ENCODE results near the gene NAA60.
"Not testable (repeated sequence)": the region's sequence is repeated elsewhere in the genome, so short reads cannot be mapped to it uniquely, and the experiment has no call there.

The NAA60 gene

DNA sequence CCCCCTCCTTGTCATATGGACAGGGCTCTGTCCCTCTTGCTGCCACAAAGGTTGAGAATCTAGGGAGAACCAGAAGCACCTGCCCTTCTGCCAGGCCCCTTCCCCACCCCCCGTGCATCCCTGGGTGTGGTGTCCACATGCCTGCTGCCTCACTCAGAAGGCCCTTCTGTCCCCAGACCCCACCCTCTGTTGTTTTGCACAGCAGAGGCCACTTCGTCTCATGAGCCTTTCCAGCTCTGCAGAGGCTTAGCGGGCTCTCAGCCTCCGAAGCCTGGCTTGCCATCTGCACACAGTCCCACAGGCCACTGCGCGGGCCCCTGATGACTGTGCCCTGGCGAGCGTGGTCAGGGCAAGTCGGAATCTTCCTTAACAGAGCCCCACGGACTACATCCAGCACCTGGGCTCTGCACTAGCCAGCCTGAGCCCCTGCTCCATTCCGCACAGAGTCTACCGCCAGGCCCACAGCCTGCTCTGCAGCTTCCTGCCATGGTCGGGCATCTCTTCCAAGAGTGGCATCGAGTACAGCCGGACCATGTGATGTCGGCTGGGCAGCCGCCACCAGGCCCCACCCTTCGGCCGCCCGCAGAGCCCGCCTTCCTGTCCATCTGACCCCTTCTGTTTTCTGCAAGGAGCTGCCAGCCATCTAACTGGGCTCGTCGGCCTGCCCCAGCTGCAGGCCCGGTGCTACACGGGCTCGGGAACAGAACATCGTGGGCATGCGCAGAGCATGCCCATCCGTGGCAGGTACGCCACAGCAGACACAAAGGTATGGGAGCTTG lies 41.0 kb downstream of the NAA60 start:
- DNase-seq: no peak

GRCh38 chr16:3485097-3485745 lies 41.7 kb downstream of the NAA60 start:
- DNase-seq: no peak

DNA sequence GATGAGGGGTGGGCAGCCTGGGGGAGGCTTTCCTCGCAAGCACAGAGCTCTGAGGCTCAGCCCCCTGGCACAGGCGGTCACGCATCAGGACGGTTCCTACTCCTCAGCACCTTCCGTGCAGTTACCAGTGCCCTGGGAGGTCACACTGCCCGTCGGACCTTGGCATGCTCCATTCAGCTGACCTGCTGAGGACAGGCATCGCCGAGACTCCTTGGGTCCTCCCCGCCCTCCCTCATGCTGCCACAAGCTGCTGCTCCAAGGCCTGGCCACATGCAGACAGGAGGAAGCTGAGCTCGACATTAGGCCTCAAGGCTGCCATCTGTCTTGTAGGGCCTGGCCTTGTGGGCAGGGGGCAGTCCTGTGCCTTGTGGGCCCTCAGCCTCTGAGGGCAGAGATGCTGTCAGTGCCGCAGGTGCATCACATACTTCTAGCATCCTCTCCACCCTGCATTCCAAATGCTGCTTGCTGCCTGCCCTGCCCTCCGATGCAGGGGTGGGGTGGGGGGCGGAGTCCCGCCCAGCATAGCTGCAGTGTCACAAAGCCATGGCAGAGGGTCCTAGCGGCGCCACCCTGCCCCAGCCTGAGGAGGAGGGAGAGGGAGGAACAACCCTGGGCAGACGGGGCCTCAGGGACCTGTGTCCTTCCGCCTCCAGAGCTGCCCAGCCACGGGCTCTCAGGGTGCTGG lies 42.5 kb downstream of the NAA60 start:
- DNase-seq: no peak

DNA sequence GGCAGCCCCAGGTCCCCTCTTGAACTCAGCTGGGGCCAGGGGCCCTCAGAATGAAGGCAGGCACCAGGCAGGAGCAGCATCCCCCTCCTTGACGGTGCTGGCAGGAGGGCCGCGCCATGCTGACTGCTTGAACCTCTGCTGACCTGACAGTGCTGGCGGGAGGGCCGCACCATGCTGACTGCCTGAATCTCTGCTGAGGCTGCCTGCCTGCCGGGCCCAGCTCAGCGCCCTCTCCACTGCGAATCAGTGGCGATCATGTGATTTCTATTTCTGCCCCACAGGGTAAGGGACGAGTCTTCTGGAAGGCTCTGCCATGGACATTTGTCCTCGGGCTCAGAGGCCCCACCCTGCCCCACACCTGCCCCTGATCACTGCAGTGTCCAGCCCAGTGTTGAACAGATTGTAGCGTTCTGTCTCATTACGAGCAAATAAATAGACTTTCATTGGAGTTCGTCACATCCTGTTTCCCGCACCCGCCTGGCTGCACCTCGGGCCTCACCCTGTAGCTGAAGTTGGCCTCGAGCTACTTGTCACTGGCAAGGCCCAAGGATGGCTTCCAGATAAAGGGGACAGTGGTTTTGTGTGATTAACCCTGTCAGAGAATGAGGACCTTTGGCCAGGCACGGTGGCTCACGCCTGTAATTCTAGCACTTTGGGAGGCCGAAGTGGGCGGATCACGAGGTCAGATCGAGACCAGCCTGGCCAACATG lies 43.2 kb downstream of the NAA60 start:
- DNase-seq: no peak

DNA sequence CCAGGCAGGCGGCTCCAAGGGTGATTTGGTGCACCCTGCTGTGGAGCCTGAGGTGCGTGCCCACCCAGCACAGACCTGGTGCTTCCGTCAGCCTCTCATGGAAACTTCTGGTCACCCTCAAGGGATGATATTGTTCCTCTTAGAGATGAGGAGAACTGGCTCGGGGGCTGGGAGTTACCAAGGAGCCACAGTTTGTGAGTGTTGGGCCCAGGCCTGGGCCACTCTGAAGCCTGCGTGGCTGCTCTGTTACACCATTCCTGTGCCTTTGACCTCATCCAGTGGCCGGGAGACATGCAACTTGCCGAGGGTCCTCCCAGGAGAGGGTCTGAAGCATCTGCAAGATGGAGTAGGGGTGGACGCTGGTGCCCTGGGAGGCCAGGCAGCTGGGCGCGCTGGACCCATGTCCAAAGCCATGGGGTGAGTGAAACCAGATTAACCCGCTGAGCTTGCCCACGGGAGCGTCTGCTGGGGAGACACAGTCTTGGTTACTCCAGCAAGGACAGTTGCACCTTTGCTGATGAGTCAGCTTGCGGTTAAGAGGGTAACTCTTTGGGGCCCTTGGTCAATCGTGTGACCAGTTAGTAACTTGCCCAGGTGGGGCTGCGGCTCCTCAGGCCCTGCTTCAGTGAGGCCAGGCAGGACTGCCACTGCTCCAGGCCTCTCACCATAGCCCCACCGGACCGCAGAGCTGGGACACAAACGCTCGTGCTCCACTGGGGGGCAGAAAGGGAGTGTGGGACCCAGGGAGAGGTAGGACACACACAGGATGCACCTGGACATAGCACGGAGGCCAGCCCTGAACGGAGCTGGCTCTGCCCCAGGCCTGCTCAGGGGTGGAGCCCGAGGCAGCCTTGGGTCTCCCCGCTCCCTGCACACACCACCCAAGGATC lies 44.3 kb downstream of the NAA60 start:
- no peak for DNase-seq

DNA sequence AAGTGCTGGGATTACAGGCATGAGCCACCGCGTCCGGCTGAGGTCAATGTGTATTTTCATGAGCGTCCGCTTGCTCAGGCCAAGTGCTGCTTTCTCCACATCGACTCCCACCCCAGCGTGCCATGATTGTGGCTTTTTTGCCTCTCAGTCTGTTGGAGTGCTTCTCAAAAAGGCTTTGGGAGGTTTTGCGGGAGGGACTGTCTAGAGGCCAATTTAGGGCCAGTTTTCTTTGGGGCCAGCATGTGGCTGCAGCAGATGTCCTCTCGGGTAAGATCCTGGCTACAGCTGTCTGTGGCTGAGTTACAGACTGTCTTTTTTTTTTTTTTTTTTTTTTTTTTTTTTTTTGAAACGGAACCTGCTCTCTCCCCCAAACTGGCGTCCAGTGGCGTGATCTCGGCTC lies 45.3 kb downstream of the NAA60 start:
- DNase-seq: no peak

DNA sequence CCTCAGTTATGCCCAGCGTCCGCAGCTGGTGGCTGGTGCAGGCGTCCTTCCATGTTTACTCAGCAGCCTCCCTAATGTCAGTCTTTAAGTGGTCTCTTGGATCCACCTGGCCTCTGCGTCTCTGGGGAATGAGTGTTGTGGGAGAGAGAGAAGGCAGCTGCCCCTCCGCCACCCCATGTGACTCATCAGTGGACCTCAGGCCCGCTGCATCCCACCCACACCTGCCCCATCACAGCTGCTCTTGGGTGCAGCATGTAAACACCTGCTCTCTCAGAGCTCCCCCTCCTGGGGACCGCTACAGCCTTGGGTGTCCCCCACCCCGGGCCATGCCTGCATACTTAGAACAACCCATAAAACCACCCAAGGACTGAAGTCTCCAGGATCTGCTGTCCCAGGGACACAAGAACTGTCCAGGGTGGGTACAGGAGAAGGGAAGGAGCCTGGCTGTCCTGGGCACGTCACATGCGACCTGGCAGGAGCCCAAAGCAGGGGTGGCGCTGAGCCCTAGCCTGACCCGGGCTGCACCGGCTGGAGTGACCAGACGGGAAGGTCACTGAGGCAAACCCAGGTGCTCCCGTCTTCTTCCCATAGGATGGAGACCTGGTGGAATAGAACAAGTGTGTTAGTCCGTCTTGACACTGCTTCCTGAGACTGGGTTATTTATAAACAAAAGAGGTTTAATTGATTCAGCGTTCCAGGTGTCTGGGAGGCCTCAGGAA lies 47.6 kb downstream of the NAA60 start:
- no peak for DNase-seq

- no peak for DNase-seq
These were observed 48.9 kb downstream of the NAA60 start for GRCh38 chr16:3492356-3492755.

GRCh38 chr16:3494386-3494973 lies 51.0 kb downstream of the NAA60 start:
- DNase-seq: no peak

- DNase-seq: no peak
These were observed 51.7 kb downstream of the NAA60 start, which contains the start of gene C16orf90 for GRCh38 chr16:3495176-3495575. Gene C16orf90 (minus strand): TSS chr16:3495489. CDS start chr16:3495421, 68 bp downstream.

DNA sequence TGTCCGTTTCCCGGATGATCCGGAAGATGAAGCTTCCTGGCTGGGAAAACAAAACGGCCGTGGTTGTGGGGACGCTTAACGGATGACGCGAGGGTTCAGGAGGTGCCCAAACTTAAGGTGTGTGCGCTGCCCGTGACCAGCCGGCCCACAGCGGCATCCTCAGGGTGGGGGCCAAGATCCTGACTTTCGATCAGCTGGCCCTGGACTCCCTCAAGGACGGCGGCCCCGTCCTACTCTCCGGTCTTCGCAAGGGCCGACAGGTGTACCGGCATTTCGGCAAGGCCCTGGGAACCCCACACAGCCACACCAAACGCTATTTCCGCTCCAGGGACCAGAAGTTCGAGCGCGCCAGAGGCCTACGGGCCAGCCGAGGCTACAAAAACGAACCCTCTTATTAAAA lies 52.9 kb downstream of the NAA60 start:
- DNase-seq: no peak

- DNase-seq: no peak
These were observed 54.3 kb downstream of the NAA60 start for GRCh38 chr16:3497771-3498170.

DNA sequence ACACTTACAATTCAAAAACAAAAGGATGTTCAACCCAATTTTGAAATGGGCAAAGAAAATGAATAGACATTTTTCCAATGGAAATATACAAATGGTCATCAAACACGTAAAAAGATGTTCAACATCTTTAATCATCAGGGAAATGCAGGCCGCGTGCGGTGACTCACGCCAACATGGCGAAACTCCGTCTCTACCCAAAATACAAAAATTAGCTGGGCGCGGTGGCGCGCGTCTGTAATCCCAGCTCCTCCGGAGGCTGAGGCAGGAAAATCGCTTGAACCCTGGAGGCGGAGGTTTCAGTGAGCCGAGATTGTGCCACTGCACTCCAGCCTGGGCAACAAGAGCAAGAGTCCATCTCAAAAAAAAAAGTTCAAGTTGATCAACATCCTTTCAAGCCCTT lies 55.5 kb downstream of the NAA60 start:
- DNase-seq: no peak

- not testable (repeated sequence) for DNase-seq
These were observed 57.9 kb downstream of the NAA60 start for GRCh38 chr16:3501412-3501761.

DNA sequence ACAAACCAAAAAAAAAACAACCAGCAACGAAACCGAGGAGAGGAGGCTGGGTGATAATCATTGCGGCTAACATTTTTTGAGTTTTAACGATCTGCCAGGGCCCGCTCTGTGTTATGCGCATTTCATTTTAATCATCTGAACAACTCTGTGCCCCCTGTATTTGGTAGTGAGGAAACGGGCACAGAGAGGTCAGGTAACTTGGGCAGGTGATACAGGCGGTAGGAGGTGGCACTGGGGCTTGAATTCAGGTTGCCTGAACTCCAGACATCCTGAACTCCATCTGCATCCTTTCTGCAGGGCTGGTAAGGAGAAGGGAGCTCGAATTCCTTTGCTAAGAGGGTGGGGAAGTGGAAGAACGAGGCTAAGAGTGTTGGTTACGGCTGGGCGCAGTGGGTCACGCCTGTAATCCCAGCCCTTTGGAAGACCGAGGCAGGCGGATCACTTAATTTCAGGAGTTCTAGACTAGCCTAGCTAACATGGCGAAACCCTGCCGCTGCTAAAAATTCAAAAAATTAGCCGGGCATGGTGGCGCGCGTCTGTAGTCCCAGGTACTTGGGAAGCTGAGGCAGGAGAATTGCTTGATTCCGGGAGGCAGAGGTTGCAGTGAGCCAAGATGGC lies 58.4 kb downstream of the NAA60 start:
- DNase-seq: no peak

DNA sequence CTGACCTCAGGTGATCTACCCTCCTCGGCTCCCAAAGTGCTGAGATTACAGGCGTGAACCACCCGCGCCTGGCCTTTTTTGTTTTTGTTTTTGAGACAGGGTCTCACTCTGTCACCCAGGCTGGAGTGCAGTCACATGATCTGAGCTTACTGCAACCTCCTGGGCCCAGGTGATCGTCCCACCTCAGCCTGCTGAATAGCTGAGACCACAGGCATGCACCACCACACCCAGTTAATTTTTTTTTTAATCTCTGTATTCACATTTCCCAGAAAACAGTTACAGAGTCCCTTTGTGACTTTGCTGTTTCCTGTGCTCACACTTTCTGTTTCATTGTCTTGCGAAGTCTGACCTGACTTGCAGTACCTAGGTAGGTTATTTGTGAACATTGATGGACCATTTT lies 60.0 kb downstream of the NAA60 start:
- DNase-seq: no peak

DNA sequence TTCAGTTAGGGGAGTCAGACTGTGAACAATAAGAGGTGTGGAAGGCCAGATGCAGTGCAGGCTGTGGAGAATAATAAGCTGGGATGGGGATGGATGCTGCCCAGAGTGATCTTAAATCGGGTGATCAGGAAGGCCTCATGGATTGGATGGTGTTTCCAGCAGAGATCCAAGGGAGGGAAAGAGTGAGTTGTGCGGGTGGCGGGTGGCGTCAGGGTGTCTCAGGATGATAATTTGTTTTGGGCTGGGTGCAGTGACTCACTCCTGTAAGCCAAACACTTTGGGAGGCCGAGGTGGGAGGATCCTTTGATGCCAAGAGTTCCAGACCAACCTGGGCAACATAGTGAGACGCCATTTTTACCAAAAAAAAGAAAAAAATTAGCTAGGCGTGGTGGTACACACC lies 65.3 kb downstream of the NAA60 start:
- DNase-seq: no peak

- no peak for DNase-seq
These were observed 66.0 kb downstream of the NAA60 start for GRCh38 chr16:3509470-3509928.

DNA sequence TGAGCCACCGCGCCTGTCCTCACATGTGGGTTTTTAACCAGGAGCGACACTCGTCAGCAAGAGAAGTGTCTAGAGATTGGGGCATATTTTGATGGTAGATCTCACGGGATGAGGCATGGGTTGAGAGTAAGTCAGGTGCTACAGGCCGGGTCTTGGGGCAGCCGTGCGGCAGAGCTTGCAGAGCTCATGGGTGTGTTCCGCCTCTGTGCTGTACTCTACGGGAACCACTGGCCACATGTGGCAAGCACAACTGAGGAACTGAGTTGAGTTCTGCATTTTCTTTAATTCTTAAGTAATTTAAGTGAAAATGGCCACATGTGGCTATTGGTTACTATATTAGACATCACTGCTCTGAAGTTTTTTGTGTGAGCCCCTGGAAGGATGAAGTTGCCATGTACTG lies 66.9 kb downstream of the NAA60 start:
- DNase-seq: peak in 2 of 4 experiments; percentile 9 to 14

Measured in suppressor macrophage (primary cell).